Stimulated activated CD8-positive, alpha-beta memory T cell treated with anti-CD3 and anti-CD28 coated beads, Interleukin-7, amount 100 ng/mL, for 24 hours (primary cell): ENCODE results near the gene PDZK1IP1.
"Not testable (repeated sequence)": the region's sequence is repeated elsewhere in the genome, so short reads cannot be mapped to it uniquely, and the experiment has no call there.

Experiments
- DNase-seq: peaks from one replicate; pipeline ENCODE4 v3.0.0-alpha.2; 2020; ENCODE audit warnings: low read depth

PDZK1IP1 gene

GRCh38 chr1:47223921-47224675 is 34.3 kb upstream of the PDZK1IP1 start:
- no peak for DNase-seq

GRCh38 chr1:47223174-47223920 is 33.5 kb upstream of the PDZK1IP1 start:
- DNase-seq = no peak

- no peak for DNase-seq
These were observed 32.6 kb upstream of the PDZK1IP1 start for GRCh38 chr1:47222476-47222875.

- DNase-seq = no peak
These were observed 29.9 kb upstream of the PDZK1IP1 start for GRCh38 chr1:47219590-47220220.

- no peak for DNase-seq
These were observed 29.2 kb upstream of the PDZK1IP1 start for GRCh38 chr1:47219001-47219400.

- DNase-seq = no peak
These were observed 26.6 kb upstream of the PDZK1IP1 start for GRCh38 chr1:47216278-47217059.

GRCh38 chr1:47215713-47216112 is 25.9 kb upstream of the PDZK1IP1 start:
- DNase-seq = no peak

- DNase-seq = no peak
These were observed 24.7 kb upstream of the PDZK1IP1 start for GRCh38 chr1:47214549-47214948.

GRCh38 chr1:47213230-47213963 is 23.6 kb upstream of the PDZK1IP1 start:
- DNase-seq = no peak

GRCh38 chr1:47212636-47213229 is 22.9 kb upstream of the PDZK1IP1 start:
- DNase-seq = no peak

- DNase-seq = no peak
These were observed 22.0 kb upstream of the PDZK1IP1 start for GRCh38 chr1:47211796-47212269.

GRCh38 chr1:47210666-47211065 is 20.8 kb upstream of the PDZK1IP1 start:
- DNase-seq = no peak

- no peak for DNase-seq
These were observed 20.0 kb upstream of the PDZK1IP1 start for GRCh38 chr1:47209725-47210325.

- DNase-seq = no peak
These were observed 19.3 kb upstream of the PDZK1IP1 start for GRCh38 chr1:47209091-47209490.

GRCh38 chr1:47208374-47208850 is 18.6 kb upstream of the PDZK1IP1 start:
- no peak for DNase-seq

GRCh38 chr1:47207803-47208373 is 18.1 kb upstream of the PDZK1IP1 start:
- DNase-seq = no peak

- DNase-seq = no peak
These were observed 16.1 kb upstream of the PDZK1IP1 start for GRCh38 chr1:47205918-47206317.

- not testable (repeated sequence) for DNase-seq
These were observed 13.7 kb upstream of the PDZK1IP1 start for GRCh38 chr1:47203504-47203903.

GRCh38 chr1:47201179-47201578 is 11.3 kb upstream of the PDZK1IP1 start:
- no peak for DNase-seq

- no peak for DNase-seq
These were observed 8.4 kb upstream of the PDZK1IP1 start for GRCh38 chr1:47198214-47198613.
